ENCODE data around the gene AADACL2.
"Not testable (repeated sequence)": the region's sequence is repeated elsewhere in the genome, so short reads cannot be mapped to it uniquely, and the experiment has no call there.

The AADACL2 gene, protein sequence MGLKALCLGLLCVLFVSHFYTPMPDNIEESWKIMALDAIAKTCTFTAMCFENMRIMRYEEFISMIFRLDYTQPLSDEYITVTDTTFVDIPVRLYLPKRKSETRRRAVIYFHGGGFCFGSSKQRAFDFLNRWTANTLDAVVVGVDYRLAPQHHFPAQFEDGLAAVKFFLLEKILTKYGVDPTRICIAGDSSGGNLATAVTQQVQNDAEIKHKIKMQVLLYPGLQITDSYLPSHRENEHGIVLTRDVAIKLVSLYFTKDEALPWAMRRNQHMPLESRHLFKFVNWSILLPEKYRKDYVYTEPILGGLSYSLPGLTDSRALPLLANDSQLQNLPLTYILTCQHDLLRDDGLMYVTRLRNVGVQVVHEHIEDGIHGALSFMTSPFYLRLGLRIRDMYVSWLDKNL

GRCh38 chr3:151733613-151734012 lies at the start of gene AADACL2:
TSS of gene AADACL2 (plus strand) at chr3:151733927. CDS start at chr3:151734036, 109 bp downstream.
- no peak for DNase-seq (ENCODE audit: low read depth in 2 of 2)

DNA sequence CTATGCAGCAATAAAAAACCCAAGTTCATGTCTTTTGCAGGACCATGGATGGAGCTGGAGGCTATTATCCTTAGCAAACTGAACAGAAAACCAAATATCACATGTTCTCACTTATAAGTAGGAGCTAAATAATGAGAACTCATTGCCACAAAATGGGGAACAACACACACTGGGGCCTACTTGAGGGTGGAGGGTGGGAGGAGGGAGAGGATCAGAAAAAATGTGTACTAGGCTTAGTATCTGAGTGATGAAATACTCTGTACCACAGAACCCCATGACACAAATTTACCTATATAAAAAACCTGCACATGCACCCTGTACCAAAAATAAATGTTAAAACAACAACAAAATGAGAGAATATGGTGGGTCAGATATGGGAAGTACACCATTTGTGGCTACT lies 49.6 kb upstream of the AADACL2 start:
- no peak for DNase-seq (ENCODE audit: low read depth in 2 of 2)

- no peak for DNase-seq (ENCODE audit: low read depth in 2 of 2)
These were observed 47.5 kb upstream of the AADACL2 start for GRCh38 chr3:151686257-151686656.

DNA sequence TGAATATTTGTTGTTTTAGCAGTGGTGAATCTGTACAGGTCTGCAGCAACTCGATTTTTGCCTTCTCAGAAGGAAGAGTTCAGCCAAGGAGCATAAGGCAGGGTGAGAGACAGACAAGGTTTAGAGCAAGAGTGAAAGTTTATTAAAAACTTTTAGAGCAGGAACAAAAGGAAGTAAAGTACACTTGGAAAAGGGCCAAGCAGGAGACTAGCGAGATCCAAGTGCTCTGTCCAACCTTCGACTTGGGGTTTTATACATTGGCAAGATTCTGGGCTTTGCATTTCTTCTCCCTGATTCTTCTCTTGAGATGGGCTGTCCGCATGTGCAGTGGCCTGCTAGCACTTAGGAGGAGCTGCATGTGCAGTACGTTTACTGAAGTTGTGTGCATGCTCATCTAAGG lies 46.7 kb upstream of the AADACL2 start:
- no peak for DNase-seq (ENCODE audit: low read depth in 2 of 2)

- DNase-seq (ENCODE audit: low read depth in 2 of 2) = no peak
These were observed 45.2 kb upstream of the AADACL2 start for GRCh38 chr3:151688571-151688970.

DNA sequence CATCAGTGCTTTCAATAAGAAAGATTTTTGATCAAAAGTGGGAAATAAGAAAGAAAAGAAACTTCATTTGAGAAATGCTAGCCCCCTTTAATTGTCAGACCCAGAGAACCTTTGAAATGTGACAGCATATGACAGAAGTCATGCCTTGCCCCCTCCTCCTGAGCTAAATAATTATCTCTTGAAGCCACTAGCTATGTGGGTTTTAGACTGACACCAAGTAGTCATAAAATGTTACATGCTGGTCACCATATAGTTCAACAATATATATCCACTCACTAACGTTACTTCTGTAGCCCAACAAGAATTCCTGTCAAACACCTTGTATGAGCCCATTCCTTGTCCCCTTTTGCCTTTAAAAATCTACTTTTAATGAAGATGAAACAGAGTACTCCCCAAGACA lies 43.1 kb upstream of the AADACL2 start:
- DNase-seq (ENCODE audit: low read depth in 2 of 2) = no peak

DNA sequence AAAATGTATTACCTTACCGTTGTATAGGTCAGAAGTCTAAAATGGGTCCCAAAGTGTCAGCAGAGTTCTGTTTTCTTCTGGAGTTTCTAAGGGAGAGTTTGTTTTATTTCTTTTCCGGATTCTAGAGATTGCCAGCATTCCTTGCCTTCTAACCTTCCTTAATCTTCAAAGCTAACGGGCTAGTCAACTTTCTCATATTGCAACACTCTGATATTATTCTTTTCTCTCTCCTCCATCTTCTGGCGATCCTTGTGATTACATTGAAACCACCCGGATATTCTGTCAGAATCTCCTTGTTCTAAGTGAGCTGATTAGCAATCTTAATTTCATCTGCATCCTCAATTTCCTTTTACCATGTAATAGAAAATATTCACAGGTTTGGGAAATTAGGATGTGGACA lies 36.2 kb upstream of the AADACL2 start:
- DNase-seq (ENCODE audit: low read depth in 2 of 2) = no peak

DNA sequence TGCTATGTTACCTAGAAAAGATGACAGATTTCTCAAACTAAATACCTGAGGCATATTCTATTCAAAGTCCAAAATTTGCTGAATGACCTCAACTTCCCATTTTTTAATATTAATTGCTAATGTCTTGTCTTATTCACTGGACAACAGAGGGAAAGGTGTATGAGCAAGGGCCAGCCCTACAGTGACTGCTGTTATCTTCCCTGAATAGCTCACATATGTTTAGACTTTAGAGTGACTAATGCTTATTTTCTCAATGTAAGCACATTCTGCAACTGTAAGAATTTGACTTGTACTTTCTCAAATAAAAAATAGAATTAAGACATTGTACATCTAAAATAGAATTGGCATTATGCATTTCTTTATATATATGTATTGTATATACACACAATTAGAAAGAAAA lies 26.5 kb upstream of the AADACL2 start:
- no peak for DNase-seq (ENCODE audit: low read depth in 2 of 2)

- no peak for DNase-seq (ENCODE audit: low read depth in 2 of 2)
These were observed 24.9 kb upstream of the AADACL2 start for GRCh38 chr3:151708868-151709267.

DNA sequence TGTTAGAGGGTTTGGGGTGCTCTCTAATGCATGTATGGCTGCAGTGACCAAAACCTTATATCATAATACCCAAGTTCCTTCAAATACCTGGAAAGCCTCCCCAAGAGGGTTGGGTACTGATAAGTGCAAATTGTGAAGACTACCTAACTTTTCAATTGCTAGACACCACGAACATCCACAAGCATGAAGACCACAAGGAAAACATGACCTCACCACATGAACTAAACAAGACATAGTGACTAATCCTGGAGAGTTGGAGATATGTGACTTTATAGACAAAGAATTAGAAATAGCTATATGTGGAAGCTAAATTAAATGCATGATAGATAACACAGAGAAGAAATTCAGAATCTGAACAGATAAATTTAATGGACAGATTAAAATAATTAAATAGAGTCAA lies 23.9 kb upstream of the AADACL2 start:
- DNase-seq (ENCODE audit: low read depth in 2 of 2) = no peak

- no peak for DNase-seq (ENCODE audit: low read depth in 2 of 2)
These were observed 12.4 kb upstream of the AADACL2 start for GRCh38 chr3:151721294-151721693.

DNA sequence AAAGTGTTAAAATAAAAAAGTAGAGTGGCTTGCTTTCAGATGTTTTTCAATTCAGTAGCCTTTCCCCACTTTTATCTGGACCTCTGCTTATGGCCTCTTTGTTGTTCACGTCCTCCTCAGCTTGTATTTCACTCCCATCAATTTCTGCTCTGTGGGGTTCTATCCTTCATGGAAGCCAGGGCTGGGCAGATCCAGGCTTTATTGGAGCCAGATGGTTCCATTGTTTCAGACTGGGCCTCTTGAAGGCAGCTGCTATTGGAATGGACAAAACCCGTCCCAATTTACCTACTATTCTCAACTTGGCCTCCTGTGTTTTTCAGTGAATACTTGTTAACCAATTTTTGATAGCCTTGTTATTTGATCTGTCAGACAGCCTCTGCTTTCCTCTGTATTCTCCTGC lies 10.9 kb upstream of the AADACL2 start:
- no peak for DNase-seq (ENCODE audit: low read depth in 2 of 2)

DNA sequence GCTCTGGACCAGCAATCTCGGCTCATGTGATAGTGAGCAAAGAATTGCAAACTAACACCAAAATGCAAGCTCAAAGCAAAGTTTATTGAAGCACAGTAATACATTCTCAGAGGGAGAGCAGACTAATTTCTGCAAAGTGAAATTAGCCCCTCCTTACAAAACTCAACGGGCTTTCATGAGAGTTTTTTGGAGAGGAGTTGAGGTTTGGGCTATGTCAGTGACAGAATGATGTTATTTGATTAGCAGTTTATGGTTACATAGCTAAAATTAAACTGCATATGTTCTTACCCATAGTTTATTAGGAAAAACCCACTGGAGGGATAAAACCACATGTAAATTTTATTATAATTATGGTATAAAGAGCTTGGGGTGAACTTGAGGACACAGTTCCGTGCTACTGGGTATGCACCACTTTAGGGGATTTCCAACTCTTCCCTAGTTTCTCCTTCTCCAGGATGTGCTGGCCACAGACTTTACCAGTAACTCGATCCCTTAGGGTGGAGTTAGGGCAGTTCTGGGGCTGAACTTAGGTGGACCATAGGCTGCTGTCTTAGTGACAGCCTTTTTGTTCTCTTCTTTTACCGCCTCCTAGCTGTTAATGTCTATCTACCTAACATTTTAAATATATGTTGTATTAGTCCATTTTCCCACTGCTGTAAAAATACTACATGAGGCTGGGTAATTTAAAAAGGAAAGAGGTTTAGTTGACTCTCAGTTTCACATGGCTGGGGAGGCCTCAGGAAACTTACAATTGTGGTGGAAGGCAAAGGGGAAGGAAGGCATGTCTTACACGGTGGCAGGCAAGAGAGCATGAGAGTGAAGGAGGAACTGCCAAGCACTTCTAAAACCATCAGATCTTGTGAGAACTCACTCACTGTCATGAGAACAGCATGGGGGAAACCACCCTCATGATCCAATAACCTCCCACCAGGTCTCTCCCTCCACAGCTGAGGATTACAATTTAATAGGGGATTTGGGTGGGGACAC lies 8.9 kb upstream of the AADACL2 start:
- no peak for DNase-seq (ENCODE audit: low read depth in 2 of 2)

- no peak for DNase-seq (ENCODE audit: low read depth in 2 of 2)
These were observed 7.7 kb upstream of the AADACL2 start for GRCh38 chr3:151726016-151726415.

DNA sequence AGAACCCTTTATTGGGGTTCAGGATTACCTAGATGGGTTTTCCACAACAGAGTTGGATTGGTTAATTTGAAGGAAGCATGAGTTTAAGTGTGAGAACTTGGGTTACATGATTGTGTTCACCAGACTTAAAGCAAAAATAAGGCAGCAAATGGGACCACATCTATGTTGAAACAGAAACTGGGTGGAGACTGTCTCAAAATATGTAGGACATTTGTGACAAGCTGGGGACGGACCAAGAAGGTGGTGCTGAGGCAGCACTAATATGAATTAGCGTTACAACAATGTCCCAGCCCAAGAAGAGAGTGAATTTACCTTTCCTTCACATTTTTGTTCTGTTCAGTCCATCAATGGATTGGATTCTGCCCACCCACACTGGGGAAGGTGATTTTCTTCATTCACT lies 866 bp upstream of the AADACL2 start:
- DNase-seq (ENCODE audit: low read depth in 2 of 2) = no peak

DNA sequence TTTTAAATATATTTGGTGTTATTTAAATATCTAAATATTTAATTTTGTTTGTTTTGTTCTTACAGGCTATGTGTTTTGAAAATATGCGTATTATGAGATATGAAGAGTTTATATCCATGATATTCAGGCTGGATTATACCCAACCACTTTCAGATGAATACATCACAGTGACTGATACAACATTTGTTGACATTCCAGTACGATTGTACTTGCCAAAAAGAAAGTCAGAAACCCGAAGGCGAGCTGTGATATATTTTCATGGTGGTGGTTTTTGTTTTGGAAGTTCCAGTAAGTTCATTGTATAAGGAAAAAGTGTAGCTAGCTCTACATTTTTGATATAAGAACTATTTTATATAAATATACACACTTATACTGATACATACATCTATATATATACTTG lies 6.9 kb downstream of the AADACL2 start:
- DNase-seq (ENCODE audit: low read depth in 2 of 2) = no peak

- DNase-seq (ENCODE audit: low read depth in 2 of 2) = no peak
These were observed 10.1 kb downstream of the AADACL2 start for GRCh38 chr3:151743855-151744254.

DNA sequence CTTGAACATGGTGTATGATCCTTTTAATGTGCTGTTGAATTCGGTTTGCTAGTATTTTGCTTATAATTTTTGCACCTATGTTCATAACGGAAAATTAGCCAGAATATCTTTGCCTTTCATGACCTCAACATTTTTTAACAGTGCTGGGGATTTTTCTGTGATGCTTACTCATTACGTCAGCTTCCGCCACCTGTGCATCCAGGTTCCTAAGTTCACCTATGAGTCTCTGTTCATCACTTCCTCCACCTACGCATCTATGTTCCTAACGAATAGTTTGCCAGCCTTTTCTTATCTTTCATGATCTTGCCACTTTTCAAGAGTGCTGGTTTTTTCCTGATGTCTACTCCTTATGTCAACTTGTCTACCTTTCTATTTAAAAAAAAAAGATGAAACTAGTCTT lies 16.5 kb downstream of the AADACL2 start:
- DNase-seq (ENCODE audit: low read depth in 2 of 2) = no peak

DNA sequence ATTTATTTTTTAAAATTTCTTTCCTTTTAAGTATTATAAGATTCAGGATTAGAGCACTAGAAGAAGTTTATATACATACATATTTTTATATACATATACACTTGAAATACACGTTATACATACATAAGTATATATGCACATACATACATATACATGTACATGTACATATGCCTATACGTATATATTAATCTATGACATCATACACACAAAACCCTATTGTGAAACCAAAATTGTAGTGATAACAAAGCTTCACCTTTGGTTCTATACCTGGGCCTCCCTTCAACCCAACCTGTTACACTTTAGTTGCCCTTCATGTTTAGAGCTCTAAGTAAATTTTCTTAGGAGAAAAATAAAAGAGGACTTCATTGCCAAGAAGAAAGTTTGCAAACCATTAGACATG lies 17.0 kb downstream of the AADACL2 start:
- DNase-seq (ENCODE audit: low read depth in 2 of 2) = no peak

DNA sequence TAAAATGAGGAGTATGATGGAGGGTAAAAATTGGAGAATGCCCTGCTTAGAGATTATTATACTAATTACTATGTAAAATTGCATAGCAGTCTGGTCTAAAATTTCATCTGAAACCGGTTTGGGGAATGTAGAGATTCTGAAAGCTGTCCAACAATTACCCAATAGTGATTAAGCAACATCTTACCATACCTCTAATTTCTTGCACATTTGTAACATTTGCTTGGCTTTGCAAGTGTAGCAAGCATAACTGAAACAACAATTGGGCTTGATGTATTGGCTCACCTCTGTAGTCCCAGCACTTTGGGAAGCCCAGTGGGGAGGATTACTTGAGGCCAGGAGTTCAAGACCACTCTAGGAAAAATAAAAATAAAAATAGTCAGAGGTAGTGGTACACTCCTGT lies 17.4 kb downstream of the AADACL2 start:
- DNase-seq (ENCODE audit: low read depth in 2 of 2) = no peak

DNA sequence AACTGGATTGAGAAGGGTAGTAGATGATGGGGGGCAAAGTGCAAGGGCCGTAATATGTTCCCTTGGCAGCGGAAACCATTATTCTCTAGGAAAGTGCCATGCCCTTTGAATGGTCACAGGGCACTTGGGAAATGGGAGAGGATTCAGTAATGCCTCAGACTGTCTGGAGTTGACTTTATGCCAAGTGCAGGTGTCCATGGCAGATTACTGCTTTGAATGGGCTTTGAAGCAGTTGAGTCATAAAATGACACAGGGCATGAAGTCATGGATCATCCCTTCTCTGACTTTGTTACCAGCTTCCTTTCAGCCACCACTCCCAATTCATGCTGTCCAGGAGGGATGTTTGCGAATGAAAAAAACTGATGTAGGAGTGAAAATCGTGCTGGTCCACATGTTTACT lies 20.1 kb downstream of the AADACL2 start:
- DNase-seq (ENCODE audit: low read depth in 2 of 2) = no peak

GRCh38 chr3:151761581-151761980 lies 27.9 kb downstream of the AADACL2 start:
- no peak for DNase-seq (ENCODE audit: low read depth in 2 of 2)

DNA sequence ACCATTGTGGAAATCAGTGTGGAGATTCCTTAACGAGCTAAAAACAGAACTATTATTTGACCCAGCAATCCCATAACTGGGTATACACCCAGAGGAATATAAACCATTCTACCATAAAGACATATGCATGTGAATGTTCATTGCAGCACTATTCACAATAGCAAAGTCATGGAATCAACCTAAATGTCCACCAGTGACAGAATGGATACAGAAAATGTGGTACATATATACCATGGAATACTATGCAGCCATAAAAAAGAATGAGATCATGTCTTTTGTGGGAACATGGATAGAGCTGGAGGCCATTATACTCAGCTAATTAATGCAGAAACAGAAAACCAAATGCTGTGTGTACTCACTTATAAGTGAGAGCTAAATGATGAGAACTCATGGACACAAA lies 31.0 kb downstream of the AADACL2 start:
- not testable (repeated sequence) for DNase-seq (ENCODE audit: low read depth in 2 of 2)

Data from stimulated activated CD8-positive, alpha-beta memory T cell treated with anti-CD3 and anti-CD28 coated beads, Interleukin-15, amount 100 ng/mL, for 48 hours (primary cell).